ENCODE data around the gene GRK3.
A peak's percentile ranks its signal among the peaks of the same experiment; 100 is the strongest.
"Not testable (repeated sequence)": the region's sequence is repeated elsewhere in the genome, so short reads cannot be mapped to it uniquely, and the experiment has no call there.

GRK3 gene

GRCh38 chr22:25564320-25564978, at the start of gene GRK3:
TSS of gene GRK3 (plus strand) at chr22:25564675. CDS start at chr22:25565041, 366 bp downstream.
- peak; percentile 31 for DNase-seq

- no peak for DNase-seq
Measured at GRCh38 chr22:25518000-25518663, 46.3 kb upstream of the GRK3 start.

- DNase-seq: no peak
Measured at GRCh38 chr22:25525376-25525775, 39.1 kb upstream of the GRK3 start.

- DNase-seq: not testable (repeated sequence)
Measured at GRCh38 chr22:25525804-25526584, 38.5 kb upstream of the GRK3 start.

GRCh38 chr22:25527016-25527415, 37.5 kb upstream of the GRK3 start:
- DNase-seq: not testable (repeated sequence)

- DNase-seq: not testable (repeated sequence)
Measured at GRCh38 chr22:25528068-25528467, 36.4 kb upstream of the GRK3 start.

- DNase-seq: not testable (repeated sequence)
Measured at GRCh38 chr22:25529059-25529458, 35.4 kb upstream of the GRK3 start.

- DNase-seq: not testable (repeated sequence)
Measured at GRCh38 chr22:25529541-25530137, 34.8 kb upstream of the GRK3 start.

GRCh38 chr22:25531677-25532076, 32.8 kb upstream of the GRK3 start:
- DNase-seq: not testable (repeated sequence)

- DNase-seq: no peak
Measured at GRCh38 chr22:25534724-25535123, 29.8 kb upstream of the GRK3 start.

- no peak for DNase-seq
Measured at GRCh38 chr22:25536589-25536988, 27.9 kb upstream of the GRK3 start.

GRCh38 chr22:25540166-25540907, 24.1 kb upstream of the GRK3 start:
- DNase-seq: no peak

- DNase-seq: no peak
Measured at GRCh38 chr22:25540908-25541660, 23.4 kb upstream of the GRK3 start.

- no peak for DNase-seq
Measured at GRCh38 chr22:25542191-25542590, 22.3 kb upstream of the GRK3 start.

- no peak for DNase-seq
Measured at GRCh38 chr22:25542720-25543402, 21.6 kb upstream of the GRK3 start.

GRCh38 chr22:25545146-25545545, 19.3 kb upstream of the GRK3 start:
- DNase-seq: no peak

- no peak for DNase-seq
Measured at GRCh38 chr22:25545672-25546071, 18.8 kb upstream of the GRK3 start.

- no peak for DNase-seq
Measured at GRCh38 chr22:25546242-25546641, 18.2 kb upstream of the GRK3 start.

GRCh38 chr22:25546751-25547150, 17.7 kb upstream of the GRK3 start:
- no peak for DNase-seq

- DNase-seq: no peak
Measured at GRCh38 chr22:25548866-25549464, 15.5 kb upstream of the GRK3 start.

GRCh38 chr22:25551396-25551795, 13.1 kb upstream of the GRK3 start:
- DNase-seq: no peak
